Right lobe of liver (tissue), 6 donors: ENCODE measurements around the gene SYNGAP1. TPM values are rescaled to one million over a fixed set of nuclear protein-coding genes. Genes with fewer than 3 reads are reported as not detected.
A peak's percentile ranks its signal among the peaks of the same experiment; 100 is the strongest.

Source experiments
- ATAC-seq, 4 donors: fragments of 200-7000 bp; cut with Tn5 transposase; one replicate each; pipeline ENCODE4 v1.9.1; 2020; ENCODE audit warnings: mild to moderate bottlenecking in 4 of 4, moderate library complexity in 4 of 4
- DNase-seq, 3 donors: peaks; one replicate each; pipeline ENCODE4 v3.0.0-alpha.2; 2020
- H3K27ac ChIP-seq, 3 donors: fragments of 200-600 bp; one replicate each; pipeline ENCODE4 v1.8.0; 2022
- H3K27me3 ChIP-seq, 2 donors: fragments of 200-600 bp; one replicate each; pipeline ENCODE4 v1.8.0; 2022
- H3K36me3 ChIP-seq, 4 donors: fragments of 200-600 bp; sonication (generic) in 1 of 4; one replicate each; pipeline versions ENCODE4 v1.5.1 to v1.8.0; 2017 to 2022; ENCODE audit warnings: control low read depth in 1 of 4
- H3K4me1 ChIP-seq, 4 donors: fragments of 200-600 bp; sonication (generic) in 1 of 4; one replicate each; pipeline versions ENCODE4 v1.5.1 to v1.8.0; 2017 to 2022; ENCODE audit warnings: control low read depth in 1 of 4
- H3K4me3 ChIP-seq, 3 donors: fragments of 200-600 bp; one replicate each; pipeline ENCODE4 v1.8.0; 2022
- H3K9me3 ChIP-seq, 4 donors: fragments of 200-600 bp; sonication (generic) in 1 of 4; one replicate each; pipeline versions ENCODE4 v1.5.1 to v1.8.0; 2017 to 2022; ENCODE audit warnings: control low read depth in 1 of 4
- POLR2A ChIP-seq: fragments of 450-650 bp; IDR thresholded peaks from one replicate; pipeline ENCODE4 v1.6.1; 2017; ENCODE audit warnings: antibody characterized with exemption, mild to moderate bottlenecking
- WGBS: methylation state at CpG from one replicate; pipeline ENCODE4 v1.1.6; 2018; ENCODE audit warnings: low coverage, low lambda C conversion rate; ENCODE audit not compliant: insufficient coverage; ENCODE audit errors: missing lambda C conversion rate; 5-methylcytosine and 5-hydroxymethylcytosine counted together
- intact Hi-C, 2 donors: fragments of 100-400 bp; cut with DNase I; formaldehyde crosslinking; loops; one replicate each; pipeline versions ENCODE4 v1.11.2 to v1.14.1; 2022
- total RNA-seq, 6 experiments: library from RNA; depleted of rRNA in 2 of 6; stranded (reverse); fragments of >200 nt in 2 of 6; fragmentation: NEBNext Ultra II Directional in 3 of 6; extraction: Animal tissue kit (Norgen Biotek cat#: 25700) in 3 of 6; gene quantifications; one replicate each; pipeline versions ENCODE4 v1.1.0 to v1.2.4, GENCODE V29; 2016 to 2023
- TF ChIP-seq, protein P1 (sequence below), 4 donors: fragments of 200-600 bp in 3 of 4; fragments of 450-650 bp in 1 of 4; IDR thresholded peaks; one replicate each; pipeline versions ENCODE4 v1.5.1 to v1.8.0; 2016 to 2022; ENCODE audit warnings: antibody characterized with exemption in 4 of 4, mild to moderate bottlenecking in 2 of 4
- donor health status: DM: no; HTN: yes; CAD: no.
- donor health status: DM: no; HTN: no; CAD: no.
- donor health status: DM: no; HTN: no; CAD: no.
- donor health status: DM: no; HTN: yes; CAD: no.
- donor health status: DM: no; HTN: yes; CAD: no.

The SYNGAP1 gene
- total RNA-seq, 6 experiments from 2014 or later: 1.8 to 4.1 (median 2.8) TPM

DNA sequence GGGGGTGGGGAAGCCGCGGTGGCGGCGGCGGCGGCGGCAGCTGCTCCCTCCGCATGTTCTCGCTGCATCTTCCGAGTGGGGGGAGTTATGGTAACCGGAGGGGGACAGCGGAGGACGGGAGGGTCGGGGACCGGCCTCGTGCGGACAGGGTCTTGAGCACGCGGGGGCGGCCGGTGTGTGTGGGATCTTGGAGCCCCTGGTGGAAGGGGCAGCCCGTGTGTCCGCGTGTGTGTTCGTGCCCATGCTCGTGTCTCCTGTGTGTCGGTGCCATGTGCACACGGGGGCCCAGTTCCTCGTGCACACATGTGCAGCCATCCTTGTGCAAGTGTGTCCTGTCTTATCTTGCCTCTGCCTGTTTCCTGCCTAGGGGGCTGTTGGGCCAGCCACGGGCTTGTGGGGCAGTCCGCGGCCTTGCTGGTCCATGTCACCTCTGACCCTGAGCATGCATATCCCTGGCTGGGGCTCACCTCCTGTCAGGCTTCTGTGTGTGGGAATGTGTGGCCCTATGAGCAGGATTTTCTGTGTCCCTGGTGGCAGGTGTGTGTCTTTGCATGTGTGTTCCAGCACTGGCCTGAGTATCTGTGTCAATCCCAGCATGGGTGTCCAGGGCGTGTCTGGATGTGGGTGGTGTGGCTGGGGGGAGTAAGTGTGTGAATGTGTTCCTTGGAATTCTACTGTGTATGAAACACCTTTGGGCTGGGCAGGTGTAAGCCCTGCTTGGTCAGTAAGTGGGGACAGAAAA, 8.5 kb downstream of the SYNGAP1 start:
- no peak for TF ChIP-seq POLR2A
- TF ChIP-seq, protein P1, sequence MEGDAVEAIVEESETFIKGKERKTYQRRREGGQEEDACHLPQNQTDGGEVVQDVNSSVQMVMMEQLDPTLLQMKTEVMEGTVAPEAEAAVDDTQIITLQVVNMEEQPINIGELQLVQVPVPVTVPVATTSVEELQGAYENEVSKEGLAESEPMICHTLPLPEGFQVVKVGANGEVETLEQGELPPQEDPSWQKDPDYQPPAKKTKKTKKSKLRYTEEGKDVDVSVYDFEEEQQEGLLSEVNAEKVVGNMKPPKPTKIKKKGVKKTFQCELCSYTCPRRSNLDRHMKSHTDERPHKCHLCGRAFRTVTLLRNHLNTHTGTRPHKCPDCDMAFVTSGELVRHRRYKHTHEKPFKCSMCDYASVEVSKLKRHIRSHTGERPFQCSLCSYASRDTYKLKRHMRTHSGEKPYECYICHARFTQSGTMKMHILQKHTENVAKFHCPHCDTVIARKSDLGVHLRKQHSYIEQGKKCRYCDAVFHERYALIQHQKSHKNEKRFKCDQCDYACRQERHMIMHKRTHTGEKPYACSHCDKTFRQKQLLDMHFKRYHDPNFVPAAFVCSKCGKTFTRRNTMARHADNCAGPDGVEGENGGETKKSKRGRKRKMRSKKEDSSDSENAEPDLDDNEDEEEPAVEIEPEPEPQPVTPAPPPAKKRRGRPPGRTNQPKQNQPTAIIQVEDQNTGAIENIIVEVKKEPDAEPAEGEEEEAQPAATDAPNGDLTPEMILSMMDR (IDR thresholded peaks at IDR 0.05): no peak
- peak overlapping the region; percentile 12 to 46 (median 18) for H3K4me3 ChIP-seq
- no peaks in the 10 kb centered on the region for H3K9me3 ChIP-seq
- peak overlapping the region in 1 of 3 donors; percentile 18 for H3K27ac ChIP-seq
- 38% methylated on average over 2 of the region's 33 CpGs for WGBS
- no peaks in the 10 kb centered on the region for H3K36me3 ChIP-seq
- intact Hi-C loops: no loop called here
- DNase-seq (no peak), ATAC-seq (peak in 1 of 4 donors; percentile 3)
- H3K4me1 ChIP-seq: peaks cover 0 to 24% (median 0%) of the 10 kb centered on the region in 4 donors
- no peaks in the 10 kb centered on the region for H3K27me3 ChIP-seq

DNA sequence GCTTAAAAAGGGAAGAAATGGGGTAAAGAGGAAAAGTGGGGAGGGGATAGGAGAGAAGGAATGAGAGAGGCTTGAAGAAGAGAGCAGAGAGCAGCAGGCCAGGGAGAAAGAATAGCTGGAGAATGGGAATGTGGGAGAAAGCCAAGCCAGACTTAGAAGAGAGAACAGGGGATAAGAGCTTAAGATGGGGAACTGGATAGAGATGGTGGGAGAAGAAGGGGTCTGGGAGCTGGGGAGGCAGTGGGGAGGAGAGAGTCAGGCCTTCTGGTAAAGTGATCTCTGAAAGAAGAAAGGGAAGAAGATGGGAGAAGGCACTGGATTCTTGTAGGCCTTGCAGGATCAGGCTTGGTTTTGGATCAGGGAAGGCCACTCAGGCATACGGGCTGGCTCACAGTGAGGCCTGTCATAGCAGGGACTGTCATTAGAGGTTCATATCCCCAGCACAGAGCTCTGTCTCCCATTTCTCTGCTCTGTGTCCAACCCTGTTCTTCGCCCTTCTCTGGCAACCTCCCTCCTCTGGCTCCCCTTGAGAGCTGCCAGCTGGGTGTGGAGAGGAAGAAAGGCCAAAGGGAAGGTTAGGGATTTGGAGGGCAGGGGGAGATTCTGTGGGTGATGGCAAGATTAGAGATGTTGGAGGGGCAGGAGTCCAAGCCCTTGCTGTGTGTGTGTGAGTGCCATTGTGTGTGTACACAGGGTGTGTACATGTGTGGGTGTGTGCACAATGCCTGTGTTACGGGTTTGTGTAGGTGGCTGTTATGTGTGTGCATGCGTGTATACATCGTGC, 9.3 kb downstream of the SYNGAP1 start:
- no peak for ATAC-seq
- H3K4me1 ChIP-seq: peaks cover 0 to 24% (median 0%) of the 10 kb centered on the region in 4 donors
- TF ChIP-seq, protein P1 (IDR thresholded peaks at IDR 0.05): no peak
- TF ChIP-seq POLR2A: no peak
- intact Hi-C loops: no loop called here
- no peaks in the 10 kb centered on the region for H3K9me3 ChIP-seq
- H3K27ac ChIP-seq: no peak overlapping the region
- DNase-seq: no peak
- no peak overlapping the region for H3K4me3 ChIP-seq
- no peaks in the 10 kb centered on the region for H3K27me3 ChIP-seq
- WGBS: 70% methylated on average over 4 of the region's 5 CpGs
- H3K36me3 ChIP-seq: no peaks in the 10 kb centered on the region

DNA sequence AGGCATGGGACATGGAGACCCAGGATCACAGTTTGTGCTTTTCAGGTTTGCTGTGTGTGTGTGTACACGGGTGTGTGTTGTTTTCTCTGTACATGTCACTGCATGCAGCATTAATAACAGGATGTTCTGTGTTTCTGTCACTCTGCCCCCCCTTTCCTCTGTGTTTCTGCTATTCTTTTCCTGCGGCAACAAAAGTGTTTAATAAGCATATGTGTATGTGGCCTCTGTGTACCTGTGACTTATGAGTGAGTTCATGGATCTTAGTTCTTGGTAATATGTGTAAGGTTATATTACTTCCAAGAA, 9.8 kb downstream of the SYNGAP1 start:
- 23% methylated on average over 2 of the region's 2 CpGs for whole genome bisulfite sequencing
- no peak overlapping the region for H3K4me3 ChIP-seq
- no peak for DNase-seq
- intact Hi-C loops: no loop called here
- H3K27ac ChIP-seq: no peak overlapping the region
- no peaks in the 10 kb centered on the region for H3K27me3 ChIP-seq
- TF ChIP-seq, protein P1 (IDR thresholded peaks at IDR 0.05): no peak
- no peak for TF ChIP-seq POLR2A
- no peak for ATAC-seq
- peaks cover 0 to 24% (median 0%) of the 10 kb centered on the region in 4 donors for H3K4me1 ChIP-seq
- H3K9me3 ChIP-seq: no peaks in the 10 kb centered on the region
- H3K36me3 ChIP-seq: no peaks in the 10 kb centered on the region

DNA sequence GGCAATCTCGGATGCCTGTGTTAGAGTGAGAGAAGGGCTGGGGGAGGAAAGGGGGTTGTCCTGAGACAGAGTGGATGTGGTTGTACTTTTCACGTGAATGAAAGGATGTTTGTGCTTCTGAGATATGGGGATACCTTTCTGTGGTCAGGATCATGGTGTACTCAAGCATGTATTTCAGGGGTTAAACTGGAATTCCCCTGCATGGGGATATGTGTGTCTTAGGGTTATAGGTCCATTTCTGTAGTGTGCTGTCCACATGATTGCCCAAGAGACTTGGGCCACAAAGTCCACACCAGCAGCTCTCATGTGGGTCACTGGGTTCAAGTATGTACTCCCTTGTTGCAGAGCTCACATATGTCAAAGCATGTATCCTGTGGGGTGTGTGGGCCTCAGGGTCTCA, 10.5 kb downstream of the SYNGAP1 start:
- WGBS: 13% methylated on average over 2 of the region's 2 CpGs
- no peak for DNase-seq
- H3K4me1 ChIP-seq: peaks cover 0 to 24% (median 0%) of the 10 kb centered on the region in 4 donors
- H3K4me3 ChIP-seq: no peak overlapping the region
- intact Hi-C loops: no loop called here
- ATAC-seq: peak; percentile 6 to 47 (median 25)
- H3K27me3 ChIP-seq: no peaks in the 10 kb centered on the region
- no peaks in the 10 kb centered on the region for H3K36me3 ChIP-seq
- TF ChIP-seq, protein P1 (IDR thresholded peaks at IDR 0.05): no peak
- TF ChIP-seq POLR2A: no peak
- H3K27ac ChIP-seq: no peak overlapping the region
- no peaks in the 10 kb centered on the region for H3K9me3 ChIP-seq
